K562 (cell line): ENCODE measurements around the gene METTL23. TPM values are rescaled to one million over a fixed set of nuclear protein-coding genes. Genes with fewer than 3 reads are reported as not detected.

ENCODE experiments used
- CBX2 ChIP-seq: fragments of 200-600 bp; sonication (generic); IDR thresholded peaks from one replicate; pipeline ENCODE4 v1.6.1; 2012; ENCODE audit warnings: mild to moderate bottlenecking, low read length, inconsistent platforms; ENCODE audit not compliant: insufficient read depth, poor library complexity, severe bottlenecking
- CSDE1 ChIP-seq, 2 experiments: fragments of 450-650 bp; IDR thresholded peaks; 2 replicates each; pipeline ENCODE4 v1.6.1; 2016; ENCODE audit warnings: mild to moderate bottlenecking in 1 of 2
- ESRRA ChIP-seq: fragments of 450-650 bp; IDR thresholded peaks from 2 replicates; pipeline ENCODE4 v1.6.1; 2014; ENCODE audit warnings: low read depth, mild to moderate bottlenecking, moderate library complexity, borderline replicate concordance
- GABPA ChIP-seq: fragments of 200-800 bp; sonication (Bioruptor generic); conservative IDR thresholded peaks from 2 replicates; pipeline ENCODE4 v1.6.1; 2016; ENCODE audit warnings: low read depth, missing genetic modification characterization, missing compliant biosample characterization
- GABPB2 ChIP-seq: fragments of 250-450 bp; sonication (Bioruptor Pico); conservative IDR thresholded peaks from 2 replicates; pipeline ENCODE4 v1.5.1; 2021; ENCODE audit warnings: mild to moderate bottlenecking
- GATAD2A ChIP-seq: fragments of 450-650 bp; IDR thresholded peaks from 2 replicates; pipeline ENCODE4 v1.6.1; 2017
- HMG20A ChIP-seq: fragments of 450-650 bp; formaldehyde crosslinking; conservative IDR thresholded peaks from 2 replicates; pipeline ENCODE4 v1.4.0; 2020; ENCODE audit warnings: mild to moderate bottlenecking, mixed read lengths
- MBD2 ChIP-seq: sonication (generic); IDR thresholded peaks from 2 replicates; pipeline ENCODE4 v1.6.1; 2016; ENCODE audit warnings: low read depth, borderline replicate concordance
- MITF ChIP-seq: IDR thresholded peaks from 2 replicates; pipeline ENCODE4 v1.6.1; 2014; ENCODE audit warnings: antibody characterized with exemption
- NFXL1 ChIP-seq: fragments of 450-650 bp; formaldehyde crosslinking; IDR thresholded peaks from 2 replicates; pipeline ENCODE4 v1.4.0; 2021; ENCODE audit warnings: mild to moderate bottlenecking
- RBM17 ChIP-seq: fragments of 200-400 bp; formaldehyde crosslinking; IDR thresholded peaks from 2 replicates; pipeline ENCODE4 v1.6.1; 2017; ENCODE audit warnings: low read depth, mild to moderate bottlenecking, low read length, borderline replicate concordance
- RHOXF2B ChIP-seq: fragments of 250-450 bp; sonication (Bioruptor Pico); conservative IDR thresholded peaks from 2 replicates; pipeline ENCODE4 v1.5.1; 2021
- SOX6 ChIP-seq: fragments of 450-650 bp; IDR thresholded peaks from 2 replicates; pipeline ENCODE4 v1.6.1; 2014; ENCODE audit warnings: mild to moderate bottlenecking
- SRSF7 ChIP-seq: fragments of 200-400 bp; formaldehyde crosslinking; optimal IDR thresholded peaks from 2 replicates; pipeline ENCODE3; 2017; ENCODE audit warnings: mild to moderate bottlenecking, low read depth, low read length
- TAF1 ChIP-seq: IDR thresholded peaks from 2 replicates; pipeline ENCODE4 v1.6.1; 2011; ENCODE audit warnings: mild to moderate bottlenecking, low read length, moderate library complexity; ENCODE audit not compliant: insufficient read depth, control insufficient read depth, severe bottlenecking; ENCODE audit errors: extremely low read depth
- TCF7 ChIP-seq: sonication (generic); IDR thresholded peaks from 2 replicates; pipeline ENCODE4 v1.6.1; 2016; ENCODE audit warnings: antibody characterized with exemption, borderline replicate concordance
- VEZF1 ChIP-seq: fragments of 200-800 bp; sonication (Bioruptor generic); IDR thresholded peaks from 2 replicates; pipeline ENCODE4 v1.6.1; 2017; ENCODE audit warnings: missing genetic modification characterization, missing compliant biosample characterization
- ZKSCAN3 ChIP-seq: fragments of 250-450 bp; sonication (Bioruptor Pico); IDR thresholded peaks from 2 replicates; pipeline ENCODE4 v1.4.0; 2020
- ZNF124 ChIP-seq: sonication (generic); formaldehyde crosslinking; IDR thresholded peaks from 2 replicates; pipeline ENCODE4 v1.8.1; 2022; ENCODE audit warnings: missing genetic modification reagents
- polyA plus RNA-seq, 8 experiments: library from polyadenylated mRNA; depleted of rRNA in 4 of 8; stranded (reverse) in 5 of 8; unstranded in 3 of 8; fragments of >200 nt; fragmentation: Nextera tagmentation in 2 of 8; fragmentation: Illumina TruSeq in 1 of 8; extraction: Ambion mirVana in 2 of 8; extraction: Trizol in 1 of 8; gene quantifications; 2 replicates each; pipeline versions ENCODE4 v1.2.1 to v1.2.3, GENCODE V29; 2011 to 2014; ENCODE audit warnings: inconsistent platforms in 1 of 8, missing spikeins in 1 of 8
- total RNA-seq, 7 experiments: library from RNA; depleted of rRNA in 6 of 7; stranded (reverse); fragments of >200 nt in 6 of 7; fragmentation: Illumina TruSeq in 2 of 7; extraction: Trizol in 2 of 7; gene quantifications; 2 replicates each; pipeline versions ENCODE4 v1.2.1 to v1.2.3, GENCODE V29; 2011 to 2021; ENCODE audit warnings: low replicate concordance in 1 of 7
- TF ChIP-seq, protein P1 (sequence below), 3 experiments: fragments of 200-800 bp in 1 of 3; fragments of 250-450 bp in 1 of 3; fragments of 450-650 bp in 1 of 3; sonication (Bioruptor Pico) in 1 of 3; sonication (Bioruptor generic) in 1 of 3; formaldehyde crosslinking in 1 of 3; IDR thresholded peaks; 2 replicates each; pipeline versions ENCODE4 v1.6.1 to v1.8.0; 2016 to 2022; ENCODE audit warnings: mild to moderate bottlenecking in 2 of 3, missing genetic modification characterization in 2 of 3, missing compliant biosample characterization in 1 of 3, moderate library complexity in 1 of 3

The METTL23 gene
- total and polyA plus RNA-seq, 9 of the 15 experiments (the other 6 are each of a cell fraction or from before 2014, with no cell fraction given) = 29.4 to 67.3 (median 41.6) TPM

DNA sequence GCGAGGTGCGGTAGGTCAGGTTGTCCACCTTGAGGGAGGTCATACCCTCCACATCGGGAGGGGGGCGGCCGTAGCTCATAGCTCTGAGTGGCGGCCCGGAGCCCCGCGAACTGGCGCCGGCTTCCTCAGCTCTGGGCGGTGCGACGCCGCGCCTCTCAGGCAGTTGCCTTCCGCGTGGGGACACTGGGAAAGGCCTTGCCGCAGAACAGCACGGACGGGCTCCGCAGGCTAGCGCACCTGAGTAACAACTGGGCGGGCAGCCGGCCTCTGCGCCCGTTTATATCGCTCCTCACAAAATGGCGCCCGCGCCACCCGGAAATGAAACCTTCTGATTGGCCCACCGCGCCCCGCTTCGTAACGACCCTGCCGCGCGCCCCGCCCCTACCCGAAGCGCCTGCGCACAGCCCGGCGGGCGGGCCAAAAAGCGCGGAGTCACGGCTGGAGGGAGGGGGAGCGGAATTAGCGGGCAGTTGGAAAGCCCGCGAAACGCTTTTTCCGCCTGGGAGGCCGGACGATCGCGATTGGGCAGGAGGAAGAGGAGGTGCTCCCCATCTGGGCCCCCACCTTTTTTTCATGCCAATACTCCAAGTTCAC is 10.5 kb downstream of the METTL23 start, which contains the start of gene SRSF2 (continued):
- no peak for TF ChIP-seq RHOXF2B (CRISPR knock-in tag)
- peak; percentile 99 for TF ChIP-seq VEZF1 (CRISPR knock-in tag)
- TF ChIP-seq MITF = 0 out of 2 replicates have a peak, but pooled peaks have one; percentile 33
- TF ChIP-seq GABPA = peak; percentile 95
- no peak for TF ChIP-seq ZKSCAN3 (CRISPR knock-in tag)
- no peak for TF ChIP-seq CBX2
- 0 out of 2 replicates have a peak, but pooled peaks have one; percentile 22 for TF ChIP-seq SOX6
- TF ChIP-seq MBD2 = peak; percentile 94
- no peak for TF ChIP-seq HMG20A (CRISPR knock-in tag)
- TF ChIP-seq ESRRA = peak; percentile 90
- TF ChIP-seq TAF1 = peak; percentile 99
- TF ChIP-seq GABPB2 (CRISPR knock-in tag) = no peak
- no peak for TF ChIP-seq RBM17
- TF ChIP-seq GATAD2A = no peak
- no peak; the same call in 1 of the 2 replicates for TF ChIP-seq TCF7
- TF ChIP-seq NFXL1 = no peak
- TF ChIP-seq ZNF124 = no peak
- no peak for TF ChIP-seq CSDE1 (IDR thresholded peaks at IDR 0.05)
- no peak for TF ChIP-seq SRSF7
- TF ChIP-seq, protein P1, sequence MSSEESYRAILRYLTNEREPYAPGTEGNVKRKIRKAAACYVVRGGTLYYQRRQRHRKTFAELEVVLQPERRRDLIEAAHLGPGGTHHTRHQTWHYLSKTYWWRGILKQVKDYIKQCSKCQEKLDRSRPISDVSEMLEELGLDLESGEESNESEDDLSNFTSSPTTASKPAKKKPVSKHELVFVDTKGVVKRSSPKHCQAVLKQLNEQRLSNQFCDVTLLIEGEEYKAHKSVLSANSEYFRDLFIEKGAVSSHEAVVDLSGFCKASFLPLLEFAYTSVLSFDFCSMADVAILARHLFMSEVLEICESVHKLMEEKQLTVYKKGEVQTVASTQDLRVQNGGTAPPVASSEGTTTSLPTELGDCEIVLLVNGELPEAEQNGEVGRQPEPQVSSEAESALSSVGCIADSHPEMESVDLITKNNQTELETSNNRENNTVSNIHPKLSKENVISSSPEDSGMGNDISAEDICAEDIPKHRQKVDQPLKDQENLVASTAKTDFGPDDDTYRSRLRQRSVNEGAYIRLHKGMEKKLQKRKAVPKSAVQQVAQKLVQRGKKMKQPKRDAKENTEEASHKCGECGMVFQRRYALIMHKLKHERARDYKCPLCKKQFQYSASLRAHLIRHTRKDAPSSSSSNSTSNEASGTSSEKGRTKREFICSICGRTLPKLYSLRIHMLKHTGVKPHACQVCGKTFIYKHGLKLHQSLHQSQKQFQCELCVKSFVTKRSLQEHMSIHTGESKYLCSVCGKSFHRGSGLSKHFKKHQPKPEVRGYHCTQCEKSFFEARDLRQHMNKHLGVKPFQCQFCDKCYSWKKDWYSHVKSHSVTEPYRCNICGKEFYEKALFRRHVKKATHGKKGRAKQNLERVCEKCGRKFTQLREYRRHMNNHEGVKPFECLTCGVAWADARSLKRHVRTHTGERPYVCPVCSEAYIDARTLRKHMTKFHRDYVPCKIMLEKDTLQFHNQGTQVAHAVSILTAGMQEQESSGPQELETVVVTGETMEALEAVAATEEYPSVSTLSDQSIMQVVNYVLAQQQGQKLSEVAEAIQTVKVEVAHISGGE (CRISPR knock-in tag; IDR thresholded peaks at IDR 0.05) = peak; percentile 51 to 97 (median 87); a peak in 5 of 6 replicates
